ENCODE measurements around the gene MRPS6.

- TF ChIP-seq CTCF (IDR thresholded peaks at IDR 0.05) (no peak), POLR2A (IDR thresholded peaks at IDR 0.05) (no peak)
Measured at GRCh38 chr21:34074283-34075090, 1.1 kb downstream of the MRPS6 start.
